SU-DHL-6 (cell line): ENCODE results near the gene ARL10.

ENCODE experiments used
- CTCF ChIP-seq: fragments of 200-600 bp; sonication (generic); IDR thresholded peaks from one replicate; pipeline ENCODE4 v1.5.1; 2017; ENCODE audit warnings: antibody characterized with exemption, mild to moderate bottlenecking, low read length, moderate library complexity; ENCODE audit not compliant: insufficient read depth, poor library complexity, severe bottlenecking
- EZH2phosphoT487 ChIP-seq: fragments of 200-600 bp; sonication (generic), shearing (Covaris generic); conservative IDR thresholded peaks from 2 replicates; pipeline ENCODE4 v1.6.1; 2018; ENCODE audit warnings: mild to moderate bottlenecking, antibody characterized with exemption, low read length, moderate library complexity, mixed read lengths

GRCh38 chr5:176359658-176360057 is 5.6 kb upstream of the ARL10 start:
- TF ChIP-seq CTCF (no peak), EZH2phosphoT487 (no peak)
